SU-DHL-6 (cell line): ENCODE results near the gene PRDM10.

Experiments
- EZH2phosphoT487 ChIP-seq: fragments of 200-600 bp; sonication (generic), shearing (Covaris generic); conservative IDR thresholded peaks from 2 replicates; pipeline ENCODE4 v1.6.1; 2018; ENCODE audit warnings: mild to moderate bottlenecking, antibody characterized with exemption, low read length, moderate library complexity, mixed read lengths
- TF ChIP-seq, protein P1 (sequence below): fragments of 200-600 bp; sonication (generic); IDR thresholded peaks from one replicate; pipeline ENCODE4 v1.5.1; 2017; ENCODE audit warnings: antibody characterized with exemption, mild to moderate bottlenecking, low read length, moderate library complexity; ENCODE audit not compliant: insufficient read depth, poor library complexity, severe bottlenecking

DNA sequence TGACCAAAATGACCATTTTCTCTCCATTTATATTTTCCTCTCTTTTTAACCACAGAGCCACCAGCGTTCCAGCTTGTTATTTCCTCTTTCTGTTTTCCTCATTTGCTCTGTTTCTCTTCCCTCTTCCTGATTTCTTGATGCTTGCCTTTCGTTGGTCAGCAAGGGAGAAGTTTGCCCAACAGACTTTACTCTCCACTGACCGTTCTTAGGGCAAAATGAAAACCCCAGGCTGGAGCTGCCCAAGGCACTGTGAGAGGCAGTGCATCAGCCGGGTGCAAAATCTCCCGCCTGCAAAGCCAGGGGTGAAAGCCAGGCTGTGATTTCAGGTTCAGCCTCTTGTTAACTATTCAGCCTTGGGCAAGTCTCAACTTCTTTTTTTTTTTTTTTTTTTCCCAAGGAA lies 40.9 kb upstream of the PRDM10 start:
- TF ChIP-seq, protein P1, sequence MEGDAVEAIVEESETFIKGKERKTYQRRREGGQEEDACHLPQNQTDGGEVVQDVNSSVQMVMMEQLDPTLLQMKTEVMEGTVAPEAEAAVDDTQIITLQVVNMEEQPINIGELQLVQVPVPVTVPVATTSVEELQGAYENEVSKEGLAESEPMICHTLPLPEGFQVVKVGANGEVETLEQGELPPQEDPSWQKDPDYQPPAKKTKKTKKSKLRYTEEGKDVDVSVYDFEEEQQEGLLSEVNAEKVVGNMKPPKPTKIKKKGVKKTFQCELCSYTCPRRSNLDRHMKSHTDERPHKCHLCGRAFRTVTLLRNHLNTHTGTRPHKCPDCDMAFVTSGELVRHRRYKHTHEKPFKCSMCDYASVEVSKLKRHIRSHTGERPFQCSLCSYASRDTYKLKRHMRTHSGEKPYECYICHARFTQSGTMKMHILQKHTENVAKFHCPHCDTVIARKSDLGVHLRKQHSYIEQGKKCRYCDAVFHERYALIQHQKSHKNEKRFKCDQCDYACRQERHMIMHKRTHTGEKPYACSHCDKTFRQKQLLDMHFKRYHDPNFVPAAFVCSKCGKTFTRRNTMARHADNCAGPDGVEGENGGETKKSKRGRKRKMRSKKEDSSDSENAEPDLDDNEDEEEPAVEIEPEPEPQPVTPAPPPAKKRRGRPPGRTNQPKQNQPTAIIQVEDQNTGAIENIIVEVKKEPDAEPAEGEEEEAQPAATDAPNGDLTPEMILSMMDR: no peak
- no peak for TF ChIP-seq EZH2phosphoT487
